Cardiac fibroblast (primary cell): ENCODE results near the gene CXCL13.

ENCODE experiments used
- DNase-seq, 2 donors: peaks; one replicate each; pipeline versions ENCODE4 v3.0.0 to v3.0.0-alpha.2; 2010; ENCODE audit warnings: low read depth in 2 of 2
- H3K4me3 ChIP-seq, 2 donors: replicated peaks in 1 of 2; 1 replicate in 1 of 2; 2 replicates in 1 of 2; pipeline ENCODE4 v1.5.1; 2011; ENCODE audit warnings: low read depth in 2 of 2, low read length in 2 of 2, mild to moderate bottlenecking in 2 of 2, moderate library complexity in 1 of 2
- CTCF ChIP-seq: IDR thresholded peaks from one replicate; pipeline ENCODE4 v1.5.1; 2011; ENCODE audit warnings: low read depth, mild to moderate bottlenecking, low read length, inconsistent platforms

CXCL13 gene

GRCh38 chr4:77590482-77590881, 15.1 kb upstream of the CXCL13 start:
- H3K4me3 ChIP-seq: no peak overlapping the region
- DNase-seq: no peak
- TF ChIP-seq CTCF: no peak

- H3K4me3 ChIP-seq: no peak overlapping the region
- TF ChIP-seq CTCF: no peak
- DNase-seq: no peak
Observed at GRCh38 chr4:77591532-77591931, 14.1 kb upstream of the CXCL13 start.

- no peak for DNase-seq
- TF ChIP-seq CTCF: no peak
- no peak overlapping the region for H3K4me3 ChIP-seq
Observed at GRCh38 chr4:77593101-77593500, 12.5 kb upstream of the CXCL13 start.

- H3K4me3 ChIP-seq: no peak overlapping the region
- TF ChIP-seq CTCF: no peak
- no peak for DNase-seq
Observed at GRCh38 chr4:77593993-77594392, 11.6 kb upstream of the CXCL13 start.

GRCh38 chr4:77595364-77595973, 10.2 kb upstream of the CXCL13 start:
- TF ChIP-seq CTCF: no peak
- no peak overlapping the region for H3K4me3 ChIP-seq
- DNase-seq: no peak

- no peak overlapping the region for H3K4me3 ChIP-seq
- TF ChIP-seq CTCF: peak; percentile 75
- peak; percentile 62 to 66 for DNase-seq
Observed at GRCh38 chr4:77599378-77599777, 6.2 kb upstream of the CXCL13 start.
